Measurements from ENCODE around the gene CDK19. TPM values are rescaled to one million over a fixed set of nuclear protein-coding genes. Genes with fewer than 3 reads are reported as not detected.

Gene CDK19
- total and polyA plus RNA-seq, 2 experiments from 2014 or later = 7.7 to 10.1 TPM

GRCh38 chr6:110756817-110757216, 58.5 kb downstream of the CDK19 start (continued):
- TF ChIP-seq ZNF462 (CRISPR knock-in tag; IDR thresholded peaks at IDR 0.05) = no peak
- TF ChIP-seq NANOG (IDR thresholded peaks at IDR 0.05; ENCODE audit: borderline replicate concordance) = no peak
- TF ChIP-seq STAT1 (IDR thresholded peaks at IDR 0.05; ENCODE audit: unreplicated experiment) = no peak
- TF ChIP-seq ETS1 (IDR thresholded peaks at IDR 0.05) = no peak
- TF ChIP-seq JUNB (IDR thresholded peaks at IDR 0.05; ENCODE audit: unreplicated experiment) = no peak
- TF ChIP-seq ZNF114 (CRISPR knock-in tag; IDR thresholded peaks at IDR 0.05) = no peak
- no peak for TF ChIP-seq CREB1 (CRISPR knock-in tag; IDR thresholded peaks at IDR 0.05; ENCODE audit: low read depth)

GRCh38 chr6:110755411-110755834, 59.8 kb downstream of the CDK19 start:
- no peak overlapping the region for H3K27ac Mint-ChIP-seq
- no peak for DNase-seq (ENCODE audit: low spot score)
- TF ChIP-seq ETS1 (IDR thresholded peaks at IDR 0.05) = no peak
- no peak for TF ChIP-seq ZNF331 (CRISPR knock-in tag; IDR thresholded peaks at IDR 0.05; ENCODE audit: low read depth)
- no peak for TF ChIP-seq REST (IDR thresholded peaks at IDR 0.05; ENCODE audit: unreplicated experiment)
- TF ChIP-seq EZH2phosphoT487 (IDR thresholded peaks at IDR 0.05; ENCODE audit: unreplicated experiment) = no peak
- TF ChIP-seq CREB1 (CRISPR knock-in tag; IDR thresholded peaks at IDR 0.05; ENCODE audit: low read depth) = no peak
- TF ChIP-seq JUNB (IDR thresholded peaks at IDR 0.05; ENCODE audit: unreplicated experiment) = no peak
- TF ChIP-seq POLR2AphosphoS5 (IDR thresholded peaks at IDR 0.05; ENCODE audit: low read depth) = no peak
- no peak for TF ChIP-seq NANOG (IDR thresholded peaks at IDR 0.05; ENCODE audit: borderline replicate concordance)
- no peak for TF ChIP-seq EZH2 (IDR thresholded peaks at IDR 0.05; ENCODE audit: low read depth, unreplicated experiment)

More at GRCh38 chr6:110755411-110755834, 59.8 kb downstream of the CDK19 start:
- Histone ChIP-seq H4K20me1 (replicated peaks; ENCODE audit: insufficient read depth) (no peaks in the 10 kb centered on the region; the same call in 1 of the 2 replicates), H3K4me2 (no peak overlapping the region), H3K27ac (ENCODE audit: low read depth) (no peak overlapping the region), H3K79me2 (replicated peaks; ENCODE audit: insufficient read depth) (no peaks in the 10 kb centered on the region; the same call in 1 of the 2 replicates), H3K36me3 (ENCODE audit: insufficient read depth) (no peaks in the 10 kb centered on the region), H3K9me2 (ENCODE audit: insufficient read depth) (no peaks in the 10 kb centered on the region), H3K27me3 (ENCODE audit: insufficient read depth) (no peaks in the 10 kb centered on the region), H3K4me3 (no peak overlapping the region), H2AFZ (no peak overlapping the region), H3K4me1 (ENCODE audit: insufficient read depth) (no peaks in the 10 kb centered on the region), H3F3A (replicated peaks; ENCODE audit: low read depth) (no peaks in the 10 kb centered on the region)
- Mint-ChIP-seq H3K9me3 (no peaks in the 10 kb centered on the region), H3K4me3 (no peak overlapping the region), H3K27me3 (ENCODE audit: insufficient read depth, low read depth, poor library complexity) (peaks cover 2% of the 10 kb centered on the region), H3K4me1 (no peaks in the 10 kb centered on the region), H3K36me3 (ENCODE audit: low read depth) (no peaks in the 10 kb centered on the region)
- ATAC-seq = no peak
